H1 (cell line): ENCODE data around the gene PDCD6IP. TPM values are rescaled to one million over a fixed set of nuclear protein-coding genes. Genes with fewer than 3 reads are reported as not detected.

Experiments used
- CTCF ChIA-PET: fragments of 300-600 bp; sonication (Branson Sonifier 250); formaldehyde crosslinking; loops from one replicate; lab custom pipeline; 2021; ENCODE audit not compliant: partially characterized antibody; lab: Charles Lee
- POLR2A ChIA-PET: fragments of 300-600 bp; sonication (Branson Sonifier 250); formaldehyde crosslinking; loops from one replicate; lab custom pipeline; 2021; ENCODE audit warnings: inconsistent platforms; ENCODE audit not compliant: partially characterized antibody; lab: Charles Lee
- DNase-seq, 2 experiments: peaks; one replicate each; pipeline versions ENCODE4 v3.0.0 to v3.0.0-alpha.2; 2010 to 2022; ENCODE audit warnings: low spot score in 2 of 2, low read depth in 1 of 2, mixed read lengths in 1 of 2
- FAIRE-seq: peaks from 2 replicates; lab custom pipeline; 2011; peaks lifted over from hg19 to GRCh38; lab: Jason Lieb, UNC
- H2AFZ ChIP-seq: 2 replicates; pipeline ENCODE4 v1.8.1; 2012; ENCODE audit warnings: low read length, inconsistent platforms
- H2AK5ac ChIP-seq: 2 replicates; pipeline ENCODE4 v1.6.1; 2013; ENCODE audit warnings: low read depth, low read length
- H2BK120ac ChIP-seq: replicated peaks from 2 replicates; pipeline ENCODE3; 2013; ENCODE audit warnings: low read depth, low read length, inconsistent platforms
- H2BK12ac ChIP-seq: 2 replicates; pipeline ENCODE4 v1.6.1; 2013; ENCODE audit warnings: low read depth, low read length
- H2BK15ac ChIP-seq: 2 replicates; pipeline ENCODE4 v1.6.1; 2013; ENCODE audit warnings: low read length
- H2BK20ac ChIP-seq: 2 replicates; pipeline ENCODE4 v1.6.1; 2013; ENCODE audit warnings: low read length
- H2BK5ac ChIP-seq: 2 replicates; pipeline ENCODE4 v1.6.1; 2013; ENCODE audit warnings: low read depth, low read length
- H3K14ac ChIP-seq: 2 replicates; pipeline ENCODE4 v1.6.1; 2013; ENCODE audit warnings: inconsistent platforms; ENCODE audit not compliant: insufficient read length
- H3K18ac ChIP-seq: 2 replicates; pipeline ENCODE4 v1.6.1; 2013; ENCODE audit warnings: low read length; ENCODE audit errors: extremely low read depth
- H3K23ac ChIP-seq: 2 replicates; pipeline ENCODE4 v1.6.1; 2013; ENCODE audit warnings: inconsistent platforms; ENCODE audit not compliant: insufficient read length
- H3K23me2 ChIP-seq: 2 replicates; pipeline ENCODE4 v1.6.1; 2013; ENCODE audit warnings: low read depth, low read length
- H3K27ac ChIP-seq: 2 replicates; pipeline ENCODE4 v1.6.1; 2011; ENCODE audit warnings: low read depth, low read length, inconsistent platforms
- H3K27me3 ChIP-seq, 4 experiments: replicated peaks in 1 of 4; 1 replicate in 1 of 4; 2 replicates in 3 of 4; pipeline versions ENCODE4 v1.6.1 to v1.8.1; 2011 to 2013; ENCODE audit warnings: low read length in 3 of 4, mild to moderate bottlenecking in 3 of 4, inconsistent platforms in 2 of 4, mixed read lengths in 2 of 4, moderate library complexity in 1 of 4; ENCODE audit not compliant: control insufficient read depth in 3 of 4, insufficient read depth in 3 of 4; ENCODE audit errors: extremely low read depth in 1 of 4
- H3K36me3 ChIP-seq, 4 experiments: 2 replicates each; pipeline versions ENCODE4 v1.6.1 to v1.8.1; 2011 to 2013; ENCODE audit warnings: mild to moderate bottlenecking in 4 of 4, low read length in 3 of 4, moderate library complexity in 2 of 4, control low read depth in 1 of 4, inconsistent platforms in 1 of 4; ENCODE audit not compliant: insufficient read depth in 4 of 4, control insufficient read depth in 2 of 4
- H3K4ac ChIP-seq: replicated peaks from 2 replicates; pipeline ENCODE3; 2013; ENCODE audit warnings: low read length, low read depth, mixed read lengths, inconsistent platforms; ENCODE audit not compliant: insufficient read length
- H3K4me1 ChIP-seq, 4 experiments: replicated peaks in 1 of 4; 1 replicate in 1 of 4; 2 replicates in 3 of 4; pipeline versions ENCODE4 v1.6.1 to v1.8.1; 2011 to 2013; ENCODE audit warnings: low read length in 3 of 4, inconsistent platforms in 2 of 4, mixed read lengths in 1 of 4; ENCODE audit not compliant: insufficient read depth in 4 of 4, control insufficient read depth in 3 of 4
- H3K4me2 ChIP-seq, 2 experiments: 2 replicates each; pipeline versions ENCODE4 v1.6.1 to v1.8.1; 2011 to 2013; ENCODE audit warnings: low read depth in 2 of 2, low read length in 2 of 2, control low read depth in 1 of 2, inconsistent platforms in 1 of 2, mild to moderate bottlenecking in 1 of 2; ENCODE audit not compliant: insufficient read depth in 1 of 2
- H3K4me3 ChIP-seq, 4 experiments: fragments of 200-600, 300-600 bp in 1 of 4; sonication (generic), shearing (Covaris generic), sonication (Bioruptor Twin) in 1 of 4; 2 replicates each; pipeline versions ENCODE4 v1.5.1 to v1.8.1; 2011 to 2016; ENCODE audit warnings: low read length in 4 of 4, low read depth in 3 of 4, control low read depth in 2 of 4, inconsistent platforms in 2 of 4, mild to moderate bottlenecking in 2 of 4, mixed read lengths in 1 of 4, moderate library complexity in 1 of 4; ENCODE audit not compliant: insufficient read depth in 2 of 4; ENCODE audit errors: extremely low read depth in 1 of 4
- H3K56ac ChIP-seq: replicated peaks from 2 replicates; pipeline ENCODE3; 2013; ENCODE audit warnings: low read depth, mild to moderate bottlenecking, mixed read lengths, low read length, inconsistent platforms; ENCODE audit not compliant: insufficient read length
- H3K79me1 ChIP-seq: 2 replicates; pipeline ENCODE4 v1.6.1; 2013; ENCODE audit warnings: low read depth, low read length, control low read depth
- H3K79me2 ChIP-seq, 2 experiments: 2 replicates each; pipeline versions ENCODE4 v1.6.1 to v1.8.1; 2012 to 2013; ENCODE audit warnings: low read length in 2 of 2, mild to moderate bottlenecking in 2 of 2, inconsistent platforms in 1 of 2; ENCODE audit not compliant: insufficient read depth in 2 of 2, control insufficient read depth in 1 of 2
- H3K9ac ChIP-seq, 4 experiments: replicated peaks in 1 of 4; 1 replicate in 1 of 4; 2 replicates in 3 of 4; pipeline versions ENCODE4 v1.6.1 to v1.8.1; 2011 to 2013; ENCODE audit warnings: low read depth in 3 of 4, low read length in 3 of 4, control low read depth in 2 of 4, mild to moderate bottlenecking in 2 of 4, moderate library complexity in 2 of 4, inconsistent platforms in 1 of 4; ENCODE audit errors: extremely low read depth in 1 of 4
- H3K9me3 ChIP-seq, 2 experiments: 2 replicates each; pipeline versions ENCODE4 v1.6.1 to v1.8.1; 2012 to 2013; ENCODE audit warnings: mild to moderate bottlenecking in 2 of 2, moderate library complexity in 2 of 2, control low read depth in 1 of 2, inconsistent platforms in 1 of 2, low read depth in 1 of 2, low read length in 1 of 2, mixed read lengths in 1 of 2; ENCODE audit not compliant: insufficient read depth in 2 of 2
- H4K20me1 ChIP-seq, 2 experiments: replicated peaks in 1 of 2; 2 replicates each; pipeline versions ENCODE3 to v1.8.1; 2011 to 2013; ENCODE audit warnings: inconsistent platforms in 2 of 2, low read length in 2 of 2, mild to moderate bottlenecking in 1 of 2; ENCODE audit not compliant: insufficient read depth in 2 of 2, control insufficient read depth in 1 of 2
- H4K5ac ChIP-seq: 2 replicates; pipeline ENCODE4 v1.6.1; 2013; ENCODE audit warnings: low read length, low read depth, mixed read lengths, inconsistent platforms; ENCODE audit not compliant: insufficient read length
- H4K8ac ChIP-seq: 2 replicates; pipeline ENCODE4 v1.8.0; 2013; ENCODE audit warnings: mild to moderate bottlenecking, moderate library complexity, low read length, inconsistent platforms; ENCODE audit not compliant: insufficient read depth; ENCODE audit errors: extremely low read depth
- H4K91ac ChIP-seq: replicated peaks from 2 replicates; pipeline ENCODE3; 2013; ENCODE audit warnings: low read length, mixed read lengths, inconsistent platforms; ENCODE audit not compliant: insufficient read length
- BCL11A ChIP-seq, 2 experiments: IDR thresholded peaks; one replicate each; pipeline ENCODE4 v1.6.1; 2011; ENCODE audit warnings: low read depth in 2 of 2, low read length in 2 of 2, mild to moderate bottlenecking in 2 of 2
- GTF2F1 ChIP-seq: IDR thresholded peaks from 2 replicates; pipeline ENCODE4 v1.6.1; 2012; ENCODE audit warnings: low read depth, low read length, improper control_type of control experiment, borderline replicate concordance
- HDAC2 ChIP-seq, 2 experiments: fragments of 300-600 bp in 1 of 2; sonication (generic) in 1 of 2; IDR thresholded peaks; 2 replicates each; pipeline ENCODE4 v1.6.1; 2011 to 2012; ENCODE audit warnings: low read depth in 2 of 2, low read length in 2 of 2, mild to moderate bottlenecking in 2 of 2, moderate library complexity in 2 of 2, borderline replicate concordance in 1 of 2, inconsistent platforms in 1 of 2
- JUN ChIP-seq: IDR thresholded peaks from 2 replicates; pipeline ENCODE4 v1.6.1; 2011; ENCODE audit warnings: low read depth, mild to moderate bottlenecking, improper control_type of control experiment, low read length
- JUND ChIP-seq: IDR thresholded peaks from 2 replicates; pipeline ENCODE4 v1.6.1; 2011; ENCODE audit warnings: mild to moderate bottlenecking, improper control_type of control experiment, low read length
- POLR2A ChIP-seq, 2 experiments: IDR thresholded peaks; 1 replicate in 1 of 2; 2 replicates in 1 of 2; pipeline ENCODE4 v1.6.1; 2011; ENCODE audit warnings: low read depth in 2 of 2, low read length in 2 of 2, mild to moderate bottlenecking in 2 of 2; ENCODE audit errors: control extremely low read depth in 1 of 2
- RFX5 ChIP-seq: IDR thresholded peaks from 2 replicates; pipeline ENCODE4 v1.6.1; 2011; ENCODE audit warnings: low read depth, low read length, improper control_type of control experiment, borderline replicate concordance
- SIRT6 ChIP-seq: IDR thresholded peaks from one replicate; pipeline ENCODE4 v1.7.1; 2012; ENCODE audit warnings: low read length, inconsistent platforms
- SP2 ChIP-seq: IDR thresholded peaks from 2 replicates; pipeline ENCODE4 v1.6.1; 2012; ENCODE audit warnings: mild to moderate bottlenecking, low read length, inconsistent platforms
- SRF ChIP-seq: IDR thresholded peaks from 2 replicates; pipeline ENCODE4 v1.6.1; 2011; ENCODE audit warnings: mild to moderate bottlenecking, low read depth, low read length, moderate library complexity
- TAF7 ChIP-seq: optimal IDR thresholded peaks from 2 replicates; pipeline ENCODE3; 2011; ENCODE audit warnings: low read depth, mild to moderate bottlenecking, inconsistent platforms, low read length, moderate library complexity, borderline replicate concordance
- TCF12 ChIP-seq: IDR thresholded peaks from 2 replicates; pipeline ENCODE4 v1.6.1; 2011; ENCODE audit warnings: low read depth, mild to moderate bottlenecking, low read length
- YY1 ChIP-seq: IDR thresholded peaks from 2 replicates; pipeline ENCODE4 v1.6.1; 2011; ENCODE audit warnings: low read depth, mild to moderate bottlenecking, low read length
- WGBS, 2 experiments: shearing (Covaris generic) in 1 of 2; methylation state at CpG; one replicate each; pipeline versions ENCODE4 v1.1.6 to v1.1.7; 2013 to 2015; ENCODE audit warnings: low lambda C conversion rate in 2 of 2, mixed read lengths in 2 of 2, inconsistent platforms in 1 of 2, low coverage in 1 of 2, missing lambda C conversion rate in 1 of 2; ENCODE audit not compliant: insufficient replicate concordance in 2 of 2, insufficient coverage in 1 of 2, insufficient read length in 1 of 2; ENCODE audit errors: extremely low coverage in 1 of 2, missing lambda C conversion rate in 1 of 2; 5-methylcytosine and 5-hydroxymethylcytosine counted together
- polyA plus RNA-seq, 7 experiments: library from polyadenylated mRNA; depleted of rRNA in 3 of 7; stranded (reverse) in 5 of 7; unstranded in 2 of 7; fragments of >200 nt in 5 of 7; fragments of 200-250 nt in 2 of 7; gene quantifications; 1 replicate in 5 of 7; 2 replicates in 1 of 7; 4 replicates in 1 of 7; pipeline versions ENCODE4 v1.2.1 to v1.2.3, GENCODE V29; 2011 to 2013; ENCODE audit warnings: missing spikeins in 2 of 7, mixed read lengths in 2 of 7
- total RNA-seq: library from RNA; stranded (reverse); fragmentation: NEBNext Ultra II Directional; extraction: Animal tissue kit (Norgen Biotek cat#: 25700); gene quantifications from 2 replicates; pipeline ENCODE4 v1.2.1, GENCODE V29; 2021

The PDCD6IP gene
- total and polyA plus RNA-seq, 2 of the 8 experiments (the other 6 are each of a cell fraction or from before 2014, with no cell fraction given) = 61.7 to 155 TPM

GRCh38 chr3:33884701-33885100 is 86.3 kb downstream of the PDCD6IP start:
- ChIA-PET CTCF (interaction anchor here (0.7 to 5.1 kb wide), 26 partner anchors 10 to 799 kb away, joined by 3 to 86 read pairs (median 6); no protein-coding TSS in a partner anchor), POLR2A (no interaction called here)
- peaks cover 5% of the 10 kb centered on the region; the same call in 1 of the 2 replicates for H3K23me2 ChIP-seq
- H3K36me3 ChIP-seq = no peaks in the 10 kb centered on the region
- no peaks in the 10 kb centered on the region for H3K79me2 ChIP-seq
- 88% methylated on average over 5 of the region's 5 CpGs; no CpG with 5 or more reads in 1 of the 2 experiments for WGBS, 2 experiments
- no peak overlapping the region for H3K4ac ChIP-seq
- FAIRE-seq = no peak
- no peak overlapping the region for H4K91ac ChIP-seq
- H3K56ac ChIP-seq = no peak overlapping the region
- H3K4me3 ChIP-seq = no peak overlapping the region
- H3K79me1 ChIP-seq = no peaks in the 10 kb centered on the region
- DNase-seq = no peak
- H3K9me3 ChIP-seq = no peaks in the 10 kb centered on the region
- no peak overlapping the region for H2BK5ac ChIP-seq
- no peak overlapping the region for H3K23ac ChIP-seq
- no peak overlapping the region for H2AK5ac ChIP-seq
- no peak overlapping the region for H3K9ac ChIP-seq
- no peak overlapping the region for H2BK12ac ChIP-seq
- H2AFZ ChIP-seq = no peak overlapping the region
- peaks cover under 1 to 10% (median 4%) of the 10 kb centered on the region in 4 experiments; a peak in 3 of 7 replicates for H3K4me1 ChIP-seq
- no peak overlapping the region for H3K14ac ChIP-seq
- H3K4me2 ChIP-seq = no peak overlapping the region
- no peak overlapping the region for H3K18ac ChIP-seq
- H2BK120ac ChIP-seq = no peak overlapping the region
- H4K20me1 ChIP-seq = no peaks in the 10 kb centered on the region
- TF ChIP-seq JUN = no peak
- no peak for TF ChIP-seq POLR2A (IDR thresholded peaks at IDR 0.05; ENCODE audit: control extremely low read depth in 1 of 2, low read depth in 2 of 2, low read length in 2 of 2)
- TF ChIP-seq JUND = no peak
- TF ChIP-seq SIRT6 = no peak
- TF ChIP-seq TAF7 = no peak
- TF ChIP-seq BCL11A (IDR thresholded peaks at IDR 0.05; ENCODE audit: low read depth in 2 of 2, low read length in 2 of 2) = no peak
- TF ChIP-seq SRF = no peak
- no peak for TF ChIP-seq GTF2F1
- no peak for TF ChIP-seq TCF12
- no peak for TF ChIP-seq RFX5
- no peak for TF ChIP-seq HDAC2 (IDR thresholded peaks at IDR 0.05; ENCODE audit: borderline replicate concordance in 1 of 2, low read depth in 2 of 2, low read length in 2 of 2)
- no peak for TF ChIP-seq YY1
- TF ChIP-seq SP2 = no peak
- no peak overlapping the region for H3K27ac ChIP-seq
- no peak overlapping the region for H2BK15ac ChIP-seq
- H3K27me3 ChIP-seq = no peaks in the 10 kb centered on the region
- no peak overlapping the region for H4K8ac ChIP-seq
- H4K5ac ChIP-seq = no peak overlapping the region
- no peak overlapping the region for H2BK20ac ChIP-seq
